SK-N-SH treated with all-trans-retinoic acid at 6 μM for 48 hours (cell line): ENCODE data around the gene SPDYE3.
"Not testable (repeated sequence)": the region's sequence is repeated elsewhere in the genome, so short reads cannot be mapped to it uniquely, and the experiment has no call there.

Experiments used
- BACH2 ChIP-seq: fragments of 250-450 bp; sonication (Bioruptor Pico); IDR thresholded peaks from 2 replicates; pipeline ENCODE4 v1.9.0; 2021; ENCODE audit warnings: mild to moderate bottlenecking, borderline replicate concordance
- CSRNP3 ChIP-seq: fragments of 250-450 bp; sonication (Bioruptor Pico); IDR thresholded peaks from 2 replicates; pipeline ENCODE4 v1.5.1; 2021; ENCODE audit warnings: mild to moderate bottlenecking, moderate library complexity
- PPARA ChIP-seq: fragments of 250-450 bp; sonication (Bioruptor Pico); IDR thresholded peaks from 2 replicates; pipeline ENCODE4 v1.5.0; 2020; ENCODE audit warnings: mild to moderate bottlenecking, borderline replicate concordance
- TCF4 ChIP-seq: fragments of 250-450 bp; sonication (Bioruptor Pico); IDR thresholded peaks from 2 replicates; pipeline ENCODE4 v1.8.0; 2021; ENCODE audit warnings: mild to moderate bottlenecking, moderate library complexity, borderline replicate concordance
- ZC3H10 ChIP-seq: fragments of 250-450 bp; sonication (Bioruptor Pico); IDR thresholded peaks from 2 replicates; pipeline ENCODE4 v1.5.1; 2021; ENCODE audit warnings: mild to moderate bottlenecking, moderate library complexity
- ZFP3 ChIP-seq: fragments of 250-450 bp; sonication (Bioruptor Pico); IDR thresholded peaks from 2 replicates; pipeline ENCODE4 v1.5.0; 2020; ENCODE audit warnings: mild to moderate bottlenecking, moderate library complexity
- ZFP30 ChIP-seq: fragments of 450-650 bp; formaldehyde crosslinking; IDR thresholded peaks from 2 replicates; pipeline ENCODE4 v1.5.0; 2022; ENCODE audit warnings: mild to moderate bottlenecking, moderate library complexity
- TF ChIP-seq, protein P1 (sequence below): fragments of 250-450 bp; sonication (Bioruptor Pico); IDR thresholded peaks from 2 replicates; pipeline ENCODE4 v1.8.0; 2020; ENCODE audit warnings: mild to moderate bottlenecking, moderate library complexity, borderline replicate concordance

- not testable (repeated sequence) for TF ChIP-seq ZC3H10 (CRISPR knock-in tag); ZFP3 (CRISPR knock-in tag); BACH2 (CRISPR knock-in tag); ZFP30 (CRISPR knock-in tag); TCF4 (CRISPR knock-in tag); PPARA; CSRNP3 (CRISPR knock-in tag)
- TF ChIP-seq, protein P1, sequence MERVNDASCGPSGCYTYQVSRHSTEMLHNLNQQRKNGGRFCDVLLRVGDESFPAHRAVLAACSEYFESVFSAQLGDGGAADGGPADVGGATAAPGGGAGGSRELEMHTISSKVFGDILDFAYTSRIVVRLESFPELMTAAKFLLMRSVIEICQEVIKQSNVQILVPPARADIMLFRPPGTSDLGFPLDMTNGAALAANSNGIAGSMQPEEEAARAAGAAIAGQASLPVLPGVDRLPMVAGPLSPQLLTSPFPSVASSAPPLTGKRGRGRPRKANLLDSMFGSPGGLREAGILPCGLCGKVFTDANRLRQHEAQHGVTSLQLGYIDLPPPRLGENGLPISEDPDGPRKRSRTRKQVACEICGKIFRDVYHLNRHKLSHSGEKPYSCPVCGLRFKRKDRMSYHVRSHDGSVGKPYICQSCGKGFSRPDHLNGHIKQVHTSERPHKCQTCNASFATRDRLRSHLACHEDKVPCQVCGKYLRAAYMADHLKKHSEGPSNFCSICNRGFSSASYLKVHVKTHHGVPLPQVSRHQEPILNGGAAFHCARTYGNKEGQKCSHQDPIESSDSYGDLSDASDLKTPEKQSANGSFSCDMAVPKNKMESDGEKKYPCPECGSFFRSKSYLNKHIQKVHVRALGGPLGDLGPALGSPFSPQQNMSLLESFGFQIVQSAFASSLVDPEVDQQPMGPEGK (CRISPR knock-in tag) = not testable (repeated sequence)
Measured at GRCh38 chr7:100326914-100327313, 19.4 kb downstream of the SPDYE3 start.
